ENCODE measurements around the gene CBR1. TPM values are rescaled to one million over a fixed set of nuclear protein-coding genes. Genes with fewer than 3 reads are reported as not detected.

Gene CBR1
- total and polyA plus RNA-seq, 2 of the 13 experiments (the other 11 are each of a cell fraction or from before 2014, with no cell fraction given): 33.7 to 38.7 TPM

- TF ChIP-seq EP300 (IDR thresholded peaks at IDR 0.05; ENCODE audit: low read depth in 2 of 2, low read length in 2 of 2) (no peak; a peak in 1 of 4 replicates), EP300 (CRISPR knock-in tag; IDR thresholded peaks at IDR 0.05; ENCODE audit: borderline replicate concordance) (no peak), KLF15 (CRISPR knock-in tag; IDR thresholded peaks at IDR 0.05; ENCODE audit: borderline replicate concordance) (no peak), KLF11 (CRISPR knock-in tag; IDR thresholded peaks at IDR 0.05) (no peak), IRF1 (CRISPR knock-in tag; IDR thresholded peaks at IDR 0.05; ENCODE audit: low read depth) (no peak), ZNF30 (CRISPR knock-in tag; IDR thresholded peaks at IDR 0.05) (no peak), ZNF503 (CRISPR knock-in tag; IDR thresholded peaks at IDR 0.05) (no peak), FOXO1 (CRISPR knock-in tag; IDR thresholded peaks at IDR 0.05) (peak; percentile 87), REL (CRISPR knock-in tag; conservative IDR thresholded peaks at IDR 0.05) (no peak), ZNF839 (CRISPR knock-in tag; IDR thresholded peaks at IDR 0.05; ENCODE audit: borderline replicate concordance) (no peak), JDP2 (CRISPR knock-in tag; IDR thresholded peaks at IDR 0.05; ENCODE audit: borderline replicate concordance) (no peak), SOX13 (IDR thresholded peaks at IDR 0.05) (no peak), SOX13 (CRISPR knock-in tag; conservative IDR thresholded peaks at IDR 0.05 in 1 of 2, IDR thresholded peaks at IDR 0.05 in 1 of 2) (no peak; a peak in 1 of 4 replicates), SMARCC2 (IDR thresholded peaks at IDR 0.05) (no peak), KLF16 (CRISPR knock-in tag; IDR thresholded peaks at IDR 0.05) (no peak), ZBTB3 (CRISPR knock-in tag; IDR thresholded peaks at IDR 0.05; ENCODE audit: borderline replicate concordance, low read depth) (no peak), ZNF792 (CRISPR knock-in tag; IDR thresholded peaks at IDR 0.05) (no peak), CBX2 (IDR thresholded peaks at IDR 0.05; ENCODE audit: low read depth, low read length) (no peak), CBX2 (CRISPR knock-in tag; IDR thresholded peaks at IDR 0.05; ENCODE audit: low read depth) (no peak), FLYWCH1 (CRISPR knock-in tag; IDR thresholded peaks at IDR 0.05) (no peak), ZNF670 (CRISPR knock-in tag; IDR thresholded peaks at IDR 0.05; ENCODE audit: borderline replicate concordance) (no peak), MTF1 (CRISPR knock-in tag; IDR thresholded peaks at IDR 0.05) (no peak), BCL6 (CRISPR knock-in tag; IDR thresholded peaks at IDR 0.05) (no peak), ZNF607 (CRISPR knock-in tag; IDR thresholded peaks at IDR 0.05; ENCODE audit: borderline replicate concordance) (no peak)
- TF ChIP-seq, protein P1, sequence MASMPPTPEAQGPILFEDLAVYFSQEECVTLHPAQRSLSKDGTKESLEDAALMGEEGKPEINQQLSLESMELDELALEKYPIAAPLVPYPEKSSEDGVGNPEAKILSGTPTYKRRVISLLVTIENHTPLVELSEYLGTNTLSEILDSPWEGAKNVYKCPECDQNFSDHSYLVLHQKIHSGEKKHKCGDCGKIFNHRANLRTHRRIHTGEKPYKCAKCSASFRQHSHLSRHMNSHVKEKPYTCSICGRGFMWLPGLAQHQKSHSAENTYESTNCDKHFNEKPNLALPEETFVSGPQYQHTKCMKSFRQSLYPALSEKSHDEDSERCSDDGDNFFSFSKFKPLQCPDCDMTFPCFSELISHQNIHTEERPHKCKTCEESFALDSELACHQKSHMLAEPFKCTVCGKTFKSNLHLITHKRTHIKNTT (CRISPR knock-in tag; IDR thresholded peaks at IDR 0.05): no peak
Observed at GRCh38 chr21:36113647-36114428, 44.0 kb downstream of the CBR1 start (continued).
